ENCODE data around the gene SLC35F3.

GRCh38 chr1:234173968-234174367, 269.5 kb downstream of the SLC35F3 start:
- no peak for TF ChIP-seq POLR3A (IDR thresholded peaks at IDR 0.05; ENCODE audit: borderline replicate concordance, extremely low read depth, insufficient read depth, insufficient read length)
- no peak for TF ChIP-seq POLR2A (conservative IDR thresholded peaks at IDR 0.05)
- TF ChIP-seq ZNF165 (CRISPR knock-in tag; IDR thresholded peaks at IDR 0.05; ENCODE audit: borderline replicate concordance) = no peak
- no peak for TF ChIP-seq USF1 (CRISPR knock-in tag; IDR thresholded peaks at IDR 0.05)
- no peak for TF ChIP-seq HNRNPK (IDR thresholded peaks at IDR 0.05; ENCODE audit: low read depth, low read length, poor library complexity, severe bottlenecking)
- no peak for TF ChIP-seq OTX1 (CRISPR knock-in tag; IDR thresholded peaks at IDR 0.05)
- TF ChIP-seq CTCF (IDR thresholded peaks at IDR 0.05 in 2 of 3, conservative IDR thresholded peaks at IDR 0.05 in 1 of 3; ENCODE audit: insufficient read depth in 2 of 3, low read depth in 1 of 3, low read length in 3 of 3) = no peak
- TF ChIP-seq U2AF2 (optimal IDR thresholded peaks at IDR 0.05; ENCODE audit: low read depth, low read length) = no peak
- TF ChIP-seq MXI1 (IDR thresholded peaks at IDR 0.05; ENCODE audit: low read depth, low read length) = no peak
- TF ChIP-seq U2AF1 (optimal IDR thresholded peaks at IDR 0.05; ENCODE audit: low read depth, low read length) = no peak
- TF ChIP-seq NFRKB (IDR thresholded peaks at IDR 0.05; ENCODE audit: low read depth) = no peak
- no peak for TF ChIP-seq ATF4 (CRISPR knock-in tag; IDR thresholded peaks at IDR 0.05)

Data from K562 (cell line).